GM21367 (cell line): Measurements from ENCODE around the gene RPL10A.
"Not testable (repeated sequence)": the region's sequence is repeated elsewhere in the genome, so short reads cannot be mapped to it uniquely, and the experiment has no call there.

ENCODE experiments used
- ATAC-seq: cut with Tn5 transposase; IDR thresholded peaks from one replicate; pipeline ENCODE4 v1.9.1; 2021; ENCODE audit not compliant: unreplicated experiment

The RPL10A gene

DNA sequence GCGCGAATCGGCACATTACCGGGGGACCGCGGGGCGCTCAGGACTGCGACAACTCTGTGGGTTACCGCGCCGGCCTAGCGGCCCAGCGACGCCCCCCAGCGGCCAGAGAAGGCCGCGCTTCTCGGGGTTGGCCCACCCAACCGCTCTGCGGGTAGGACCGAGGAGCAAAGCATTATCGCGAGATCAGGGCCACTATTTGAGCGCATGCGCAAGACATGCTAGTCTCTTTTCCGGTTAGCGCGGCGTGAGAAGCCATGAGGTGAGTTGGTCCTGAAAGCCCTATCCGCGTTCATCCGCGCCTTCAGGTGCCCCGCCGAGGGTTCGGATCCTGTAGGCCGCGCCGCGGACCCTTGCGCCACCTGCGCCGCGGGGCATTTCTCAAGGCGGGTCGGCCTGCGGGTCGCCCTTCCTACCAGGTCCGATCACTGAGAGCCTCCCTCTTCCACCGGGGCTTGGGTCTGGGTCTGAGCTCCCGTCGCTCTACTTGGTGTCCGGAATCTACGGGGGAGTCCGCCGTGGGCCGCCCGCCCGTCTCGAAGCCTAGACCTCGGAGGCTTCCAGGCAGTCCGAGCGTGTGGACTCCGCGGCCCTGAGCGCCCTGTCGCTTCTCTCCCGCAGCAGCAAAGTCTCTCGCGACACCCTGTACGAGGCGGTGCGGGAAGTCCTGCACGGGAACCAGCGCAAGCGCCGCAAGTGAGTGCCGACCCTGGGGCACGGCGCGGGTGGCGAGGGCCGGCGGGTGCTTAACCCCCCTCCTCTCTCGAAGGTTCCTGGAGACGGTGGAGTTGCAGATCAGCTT is at the start of gene RPL10A:
TSS of gene RPL10A (plus strand) at position 221 of the 799 bp plus-strand sequence. CDS start at position 255, 34 bp downstream.
- peak; percentile 85 for ATAC-seq

DNA sequence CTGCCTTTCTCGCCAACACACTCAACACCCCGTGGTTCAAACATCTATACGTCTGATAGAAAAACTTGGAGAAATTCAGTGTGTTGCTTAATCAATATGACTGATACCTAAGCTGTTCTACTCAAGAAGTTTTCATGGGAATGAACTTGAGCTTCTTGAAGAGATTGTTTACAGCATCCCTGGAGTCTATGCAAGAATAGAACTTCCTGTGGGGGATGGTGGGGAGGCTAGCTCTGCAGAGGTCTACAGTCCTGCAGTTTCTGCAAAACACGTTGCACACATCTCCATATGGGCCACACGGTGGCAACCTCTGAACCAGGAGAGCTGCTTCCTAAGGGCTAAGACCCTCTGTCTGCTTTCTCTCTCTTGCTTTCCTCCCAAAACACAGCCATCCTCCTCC is 48.8 kb upstream of the RPL10A start:
- ATAC-seq, result no peak

DNA sequence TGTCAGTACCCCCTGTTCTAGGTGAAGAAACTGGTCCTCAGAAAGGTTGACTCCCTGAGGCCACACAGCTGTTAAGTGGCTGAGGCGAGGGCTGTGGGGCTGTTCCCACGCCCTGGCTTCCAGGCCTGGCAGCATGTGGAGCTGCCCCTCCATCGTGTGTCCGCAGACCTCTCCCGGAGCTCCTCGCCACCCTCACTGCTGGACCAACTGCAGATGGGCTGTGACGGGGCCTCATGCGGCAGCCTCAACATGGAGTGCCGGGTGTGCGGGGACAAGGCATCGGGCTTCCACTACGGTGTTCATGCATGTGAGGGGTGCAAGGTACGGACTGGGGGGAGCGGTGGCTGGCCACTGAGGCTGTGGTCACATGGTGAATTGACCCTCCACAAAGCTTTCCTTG is 48.2 kb upstream of the RPL10A start:
- ATAC-seq, result no peak

DNA sequence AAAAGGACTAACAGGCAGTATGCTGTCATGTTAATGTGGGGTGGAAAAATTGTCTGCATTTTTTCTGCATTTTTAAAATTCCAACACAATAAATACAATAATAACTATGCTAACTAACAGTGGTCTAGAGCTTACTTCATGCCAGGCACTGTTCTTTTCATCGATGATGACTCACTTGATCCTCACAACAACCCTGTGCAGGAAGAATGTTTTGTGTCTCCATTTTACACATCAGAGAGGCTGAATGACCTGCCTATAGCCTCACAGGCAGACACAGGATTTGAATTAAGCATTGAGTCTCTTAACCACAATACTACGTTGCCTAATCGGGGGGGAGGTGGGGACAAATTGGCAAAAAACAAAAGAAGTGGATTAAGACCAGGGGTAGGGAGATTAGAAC is 42.9 kb upstream of the RPL10A start:
- no peak for ATAC-seq

DNA sequence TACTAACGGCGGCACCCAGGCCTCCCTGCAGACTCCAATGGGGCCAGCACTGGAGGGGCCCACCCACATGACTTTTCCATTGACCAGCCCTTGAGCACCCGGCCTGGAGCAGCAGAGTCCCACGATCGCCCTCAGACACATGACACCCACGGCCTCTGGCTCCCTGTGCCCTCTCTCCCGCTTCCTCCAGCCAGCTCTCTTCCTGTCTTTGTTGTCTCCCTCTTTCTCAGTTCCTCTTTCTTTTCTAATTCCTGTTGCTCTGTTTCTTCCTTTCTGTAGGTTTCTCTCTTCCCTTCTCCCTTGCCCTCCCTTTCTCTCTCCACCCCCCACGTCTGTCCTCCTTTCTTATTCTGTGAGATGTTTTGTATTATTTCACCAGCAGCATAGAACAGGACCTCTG is 42.1 kb upstream of the RPL10A start:
- ATAC-seq, result no peak

DNA sequence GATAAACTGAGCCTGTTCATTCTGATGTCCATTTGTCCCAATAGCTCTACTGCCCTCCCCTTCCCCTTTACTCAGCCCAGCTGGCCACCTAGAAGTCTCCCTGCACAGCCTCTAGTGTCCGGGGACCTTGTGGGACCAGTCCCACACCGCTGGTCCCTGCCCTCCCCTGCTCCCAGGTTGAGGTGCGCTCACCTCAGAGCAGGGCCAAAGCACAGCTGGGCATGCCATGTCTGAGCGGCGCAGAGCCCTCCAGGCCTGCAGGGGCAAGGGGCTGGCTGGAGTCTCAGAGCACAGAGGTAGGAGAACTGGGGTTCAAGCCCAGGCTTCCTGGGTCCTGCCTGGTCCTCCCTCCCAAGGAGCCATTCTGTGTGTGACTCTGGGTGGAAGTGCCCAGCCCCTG is 40.8 kb upstream of the RPL10A start:
- ATAC-seq, result no peak

DNA sequence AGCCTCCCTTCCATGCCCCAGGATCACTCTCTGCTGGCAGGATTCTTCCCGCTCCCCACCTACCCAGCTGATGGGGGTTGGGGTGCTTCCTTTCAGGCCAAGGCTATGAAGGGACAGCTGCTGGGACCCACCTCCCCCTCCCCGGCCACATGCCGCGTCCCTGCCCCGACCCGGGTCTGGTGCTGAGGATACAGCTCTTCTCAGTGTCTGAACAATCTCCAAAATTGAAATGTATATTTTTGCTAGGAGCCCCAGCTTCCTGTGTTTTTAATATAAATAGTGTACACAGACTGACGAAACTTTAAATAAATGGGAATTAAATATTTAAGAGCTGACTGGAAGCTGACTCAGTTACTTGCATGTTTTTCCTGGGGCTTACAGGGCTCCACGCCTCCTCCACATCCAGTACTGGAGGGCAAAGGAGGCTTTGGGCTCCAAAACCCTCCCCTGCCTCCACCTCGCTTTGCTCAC is 40.3 kb upstream of the RPL10A start:
- no peak for ATAC-seq

DNA sequence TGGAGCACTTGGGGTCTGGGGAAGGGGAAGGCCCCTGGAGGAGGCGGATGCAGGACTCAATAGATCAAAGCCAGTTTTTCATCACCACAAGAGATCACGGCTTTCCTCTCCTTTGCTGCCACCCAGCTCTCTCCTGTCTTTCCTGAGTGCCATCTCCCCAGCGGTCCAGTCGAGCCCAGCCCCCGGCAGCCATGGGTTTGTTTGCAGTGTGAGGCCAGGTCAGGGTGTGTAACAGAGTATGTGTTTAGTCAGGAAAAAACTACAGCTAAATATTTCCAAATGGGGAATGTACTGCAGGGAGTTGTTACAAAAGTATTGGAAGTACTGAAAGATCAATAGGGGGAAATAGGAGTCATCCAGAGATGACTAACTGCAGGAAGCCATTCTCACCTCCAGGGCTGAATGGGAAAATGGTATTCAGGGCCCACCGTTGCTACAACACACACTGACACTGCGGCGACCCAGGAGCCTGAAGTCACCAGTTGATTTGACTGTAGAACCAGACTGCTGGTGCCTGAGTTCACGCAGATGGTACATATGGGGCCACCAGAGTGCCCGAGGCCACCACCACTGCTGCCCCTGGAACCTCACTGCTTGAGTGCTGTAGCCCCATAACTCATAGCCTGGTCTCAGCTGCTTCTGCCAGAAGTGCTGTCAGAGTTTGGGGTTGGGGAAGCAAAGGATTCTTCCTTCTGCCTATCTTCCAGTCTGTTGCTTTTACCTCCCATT is 39.6 kb upstream of the RPL10A start:
- no peak for ATAC-seq

DNA sequence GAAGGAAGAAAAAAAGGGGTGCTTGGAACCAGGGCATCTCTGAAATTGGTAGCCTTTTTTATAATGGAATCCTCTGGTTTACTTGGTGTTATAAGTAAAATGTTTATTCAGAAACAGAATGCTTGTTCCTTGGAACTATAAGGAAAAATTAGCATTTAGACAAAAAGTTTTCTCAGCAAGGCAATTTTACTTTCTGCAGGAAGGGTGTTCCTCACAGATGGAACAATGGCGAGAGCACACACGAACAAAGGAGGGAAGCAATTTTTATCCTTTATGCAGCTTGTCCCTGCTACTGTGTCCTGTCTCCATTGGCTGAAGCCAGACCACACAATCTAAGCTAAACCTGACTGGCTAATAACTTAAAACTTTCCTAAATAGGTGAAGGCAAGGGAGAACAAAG is 38.7 kb upstream of the RPL10A start:
- no peak for ATAC-seq

DNA sequence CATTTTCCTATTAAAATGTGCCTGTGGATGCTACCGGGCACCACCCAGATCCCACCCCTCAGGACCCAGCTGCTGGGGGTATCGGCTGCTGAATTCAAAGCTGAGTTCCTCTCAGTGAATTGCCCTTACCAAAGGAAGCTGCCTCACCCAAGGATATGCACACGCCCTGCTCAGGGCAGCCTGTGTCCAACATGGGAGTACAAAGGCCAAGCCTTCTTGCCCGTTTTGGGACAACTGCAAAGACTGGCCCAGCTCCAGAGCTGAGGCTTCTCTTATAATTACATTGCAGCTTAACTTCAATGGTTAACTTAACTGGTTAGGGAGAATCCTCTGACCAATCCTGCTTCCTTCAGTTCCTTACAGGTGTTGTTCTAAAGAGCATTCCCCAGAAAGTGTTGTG is 35.9 kb upstream of the RPL10A start:
- ATAC-seq, result no peak

DNA sequence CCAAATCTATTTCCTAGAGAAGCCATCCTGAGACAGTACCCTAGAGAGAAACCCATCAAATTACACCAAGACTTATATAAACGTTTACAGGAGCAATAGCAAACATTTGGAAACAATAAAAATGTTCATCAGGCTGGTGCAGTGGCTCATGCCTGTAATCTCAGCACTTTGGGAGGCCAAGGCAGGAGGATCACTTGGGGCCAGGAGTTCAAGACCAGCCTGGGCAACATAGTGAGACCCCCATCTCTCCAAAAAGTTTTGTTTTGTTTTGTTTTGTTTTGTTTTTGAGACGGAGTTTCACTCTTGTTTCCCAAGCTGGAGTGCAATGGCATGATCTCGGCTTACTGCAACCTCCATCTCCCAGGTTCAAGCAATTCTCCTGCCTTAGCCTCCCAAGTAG is 35.5 kb upstream of the RPL10A start:
- not testable (repeated sequence) for ATAC-seq

DNA sequence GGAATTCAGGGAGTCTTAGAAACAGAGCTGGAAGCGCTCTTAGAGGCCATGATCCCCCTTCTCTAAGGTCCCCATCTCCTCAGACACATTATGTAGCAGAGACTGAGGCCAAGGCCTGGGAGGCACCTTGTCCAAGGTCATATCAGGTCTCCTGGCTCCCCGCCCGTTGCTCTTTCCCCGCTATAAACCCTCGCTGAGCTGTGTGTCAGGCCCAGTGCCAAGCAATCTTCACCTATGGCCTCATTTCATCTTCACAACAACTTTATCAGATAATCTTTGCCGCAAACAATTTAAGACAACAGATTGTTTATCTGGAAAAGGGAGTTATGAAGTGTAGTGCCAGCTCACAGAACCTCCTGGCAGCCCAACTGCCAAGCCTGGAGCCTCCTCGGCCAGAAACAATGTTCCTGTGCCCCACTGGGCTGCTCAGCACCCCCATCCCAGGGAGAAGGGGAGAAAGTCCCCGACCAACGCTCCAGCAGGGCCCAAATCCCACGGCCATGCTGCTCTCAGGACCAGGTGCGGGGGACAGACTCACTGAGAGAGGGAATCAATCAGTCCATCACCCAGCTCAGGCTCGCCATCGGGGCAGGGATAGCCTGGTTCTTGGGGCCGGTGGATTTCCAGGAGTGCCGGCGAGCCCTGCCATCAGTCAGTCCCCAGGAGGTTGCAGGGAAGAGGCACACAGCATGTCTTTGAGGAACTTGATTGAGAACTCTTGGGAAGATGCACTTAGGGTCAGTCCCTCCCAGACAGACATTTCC is 32.9 kb upstream of the RPL10A start:
- ATAC-seq, result no peak

DNA sequence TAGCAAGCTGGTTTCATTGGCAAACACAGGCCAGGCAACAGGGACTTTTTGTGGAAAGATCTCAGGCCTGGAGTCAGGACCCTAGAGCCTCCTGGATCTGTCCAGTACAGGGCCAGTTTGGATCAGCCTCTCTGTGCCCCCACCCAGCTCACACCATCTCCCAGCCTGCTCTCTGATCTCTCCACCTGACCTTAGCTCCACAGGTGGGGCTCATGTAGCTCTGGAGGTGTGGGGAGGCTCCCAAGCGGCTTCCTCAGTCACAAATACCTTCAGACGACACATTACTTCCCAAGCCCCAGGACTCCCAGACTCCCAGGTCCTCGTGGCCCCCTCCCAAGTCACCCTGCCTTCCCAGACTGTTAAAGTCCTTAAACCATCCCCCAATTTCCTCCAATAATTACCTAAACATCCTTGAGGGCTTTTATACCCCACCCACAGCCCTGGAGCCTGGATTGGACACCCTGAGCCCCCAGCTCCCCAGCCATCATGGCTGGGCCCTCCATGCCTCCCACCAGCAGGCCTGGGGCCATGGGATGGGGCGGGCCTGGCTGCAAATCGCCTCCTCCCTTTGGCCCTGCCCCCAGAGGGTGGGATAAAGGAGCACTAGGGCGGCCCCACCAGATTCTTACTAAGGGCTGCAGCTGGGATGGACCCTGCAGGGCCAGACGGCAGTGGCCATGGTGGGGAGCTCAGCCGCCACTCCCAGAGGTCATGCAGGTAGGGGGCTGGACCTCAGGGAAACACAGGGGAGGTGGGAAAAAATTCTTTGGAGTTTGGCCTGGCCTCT is 31.9 kb upstream of the RPL10A start:
- ATAC-seq, result no peak

DNA sequence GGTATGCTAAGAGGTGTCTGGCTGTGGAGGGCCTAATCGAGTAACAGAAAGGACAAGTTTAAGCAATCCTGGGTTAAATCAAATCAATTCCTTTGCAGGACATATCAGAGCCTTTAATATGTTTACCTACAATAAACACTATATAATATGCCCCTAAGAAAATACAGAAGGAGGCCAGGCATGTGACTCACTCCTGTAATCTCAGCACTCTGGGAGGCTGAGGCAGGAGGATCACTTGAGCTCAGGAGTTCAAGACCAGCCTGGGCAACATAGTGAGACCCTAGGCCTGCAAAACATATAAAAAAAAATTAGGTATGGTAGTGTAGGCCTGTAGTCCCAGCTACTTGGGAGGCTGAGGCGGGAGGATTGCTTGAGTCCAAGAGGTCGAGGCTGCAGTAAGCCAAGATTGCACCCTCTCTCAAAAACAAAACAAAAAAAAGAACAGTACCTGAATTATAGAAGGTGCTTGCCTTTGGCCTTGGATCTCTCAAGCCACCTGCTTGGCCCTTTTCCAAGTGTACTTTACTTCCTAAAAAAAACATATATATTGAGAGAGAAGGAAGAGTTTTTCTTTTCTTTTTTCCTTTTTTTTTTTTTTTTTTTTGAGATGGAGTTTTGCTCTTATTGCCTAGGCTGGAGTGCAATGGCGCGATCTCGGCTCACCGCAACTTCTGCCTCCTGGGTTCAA is 29.7 kb upstream of the RPL10A start:
- ATAC-seq, result not testable (repeated sequence)

DNA sequence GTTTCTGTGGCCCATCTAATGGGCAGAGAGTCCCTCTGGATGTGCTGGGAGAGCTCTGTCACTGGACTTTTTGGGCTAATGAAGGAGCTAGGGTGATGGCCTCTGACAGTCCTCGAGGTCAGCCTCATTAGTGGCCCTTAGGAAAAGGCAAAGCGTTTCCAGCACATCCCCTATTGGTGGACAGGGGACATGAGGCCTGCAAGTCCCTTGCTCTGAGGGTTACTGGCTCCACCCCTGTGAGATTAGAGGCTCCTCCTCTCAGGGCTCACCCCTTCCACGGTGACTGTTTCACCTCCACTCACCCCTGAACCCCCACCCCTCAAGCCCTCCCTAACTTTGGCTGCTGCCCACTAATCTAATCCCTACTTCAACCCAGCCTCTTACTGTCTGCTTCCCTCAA is 28.9 kb upstream of the RPL10A start:
- ATAC-seq, result no peak

DNA sequence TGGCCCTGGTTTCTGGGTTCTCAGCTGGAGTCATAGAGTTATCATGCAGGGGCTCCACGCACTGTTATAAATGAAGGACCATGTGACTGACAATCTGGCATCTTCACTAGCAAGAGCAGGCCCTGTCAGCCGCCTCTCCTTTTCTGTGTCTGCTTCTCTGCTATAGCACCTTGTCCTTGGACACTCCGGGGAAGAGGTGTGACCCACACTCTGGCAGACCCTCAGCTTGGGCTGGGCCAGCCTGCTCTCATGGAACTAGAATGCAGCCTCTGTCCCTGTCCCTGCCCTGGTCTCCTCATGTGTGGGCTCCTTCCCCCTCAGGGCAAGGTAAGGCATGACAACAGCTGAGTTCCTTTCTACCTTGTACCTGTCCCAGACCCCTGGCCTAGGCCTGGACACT is 27.0 kb upstream of the RPL10A start:
- ATAC-seq, result no peak

DNA sequence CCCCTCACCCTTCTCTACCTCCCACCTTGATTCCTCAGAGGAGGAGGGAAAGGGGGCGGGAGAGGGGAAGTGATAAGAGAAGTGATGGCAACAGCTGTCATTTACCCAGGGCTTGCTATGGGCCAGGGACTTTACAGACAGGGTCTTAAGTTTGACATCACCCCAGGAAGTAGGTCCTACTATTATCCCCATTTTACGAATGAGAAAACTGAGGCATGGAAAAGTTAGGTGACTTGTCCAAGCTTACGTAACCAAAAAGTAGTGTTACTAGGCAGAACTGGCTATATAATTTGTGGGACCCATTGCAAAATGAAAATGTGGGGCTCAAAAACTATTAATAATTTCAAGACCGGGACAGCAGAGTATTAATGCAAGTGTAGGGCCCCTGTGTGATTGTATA is 26.6 kb upstream of the RPL10A start:
- no peak for ATAC-seq

DNA sequence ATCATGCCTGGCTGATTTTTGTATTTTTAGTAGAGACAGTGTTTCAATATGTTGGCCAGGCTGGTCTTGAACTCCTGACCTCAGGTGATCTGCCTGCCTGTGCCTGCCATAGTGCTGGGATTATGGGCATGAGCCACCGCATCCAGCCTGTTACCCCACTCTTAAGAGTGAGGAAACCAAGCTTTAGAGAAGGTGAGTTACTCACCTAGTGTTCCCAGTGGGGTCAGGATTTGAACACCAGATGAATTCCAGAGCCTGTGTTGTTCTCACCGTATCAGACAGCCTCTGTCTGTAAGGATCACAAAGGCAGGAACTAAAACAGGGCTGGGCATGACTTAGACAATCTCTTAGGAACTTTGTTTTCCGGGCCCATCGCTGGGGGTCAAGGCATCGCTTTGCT is 25.5 kb upstream of the RPL10A start:
- ATAC-seq, result no peak

DNA sequence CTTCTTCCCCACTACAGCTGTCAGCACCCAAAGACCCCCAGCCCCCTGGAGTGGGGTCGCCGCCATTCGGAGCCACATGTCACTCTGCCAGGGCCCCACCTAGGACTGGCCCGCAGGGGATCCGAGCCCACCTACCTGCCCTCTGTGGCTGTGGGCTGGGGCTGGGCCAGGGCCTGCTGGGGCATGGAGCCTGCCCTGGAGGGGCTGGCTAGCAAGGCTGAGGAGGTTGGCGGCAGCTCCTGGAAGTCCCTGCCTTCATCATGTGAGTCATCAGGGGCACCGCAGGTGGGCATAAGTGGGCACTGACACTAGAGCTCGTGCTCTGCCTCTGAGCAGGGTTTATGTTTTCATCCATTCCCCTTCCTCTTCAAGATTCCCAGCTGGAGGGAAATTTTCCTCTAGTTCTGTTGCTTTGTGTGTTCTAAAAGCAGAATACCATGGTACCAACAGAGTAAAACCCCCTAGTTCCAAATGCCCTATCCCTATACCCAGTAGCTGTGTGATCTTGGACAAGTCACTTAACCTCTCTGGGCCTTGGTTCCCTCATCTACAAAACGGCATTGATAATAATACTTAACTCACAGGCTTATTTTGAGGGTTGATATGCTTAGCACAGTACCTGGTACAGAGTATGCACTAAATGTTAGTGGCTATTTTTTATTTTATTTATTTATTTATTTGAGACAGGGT is 24.7 kb upstream of the RPL10A start:
- ATAC-seq, result no peak

DNA sequence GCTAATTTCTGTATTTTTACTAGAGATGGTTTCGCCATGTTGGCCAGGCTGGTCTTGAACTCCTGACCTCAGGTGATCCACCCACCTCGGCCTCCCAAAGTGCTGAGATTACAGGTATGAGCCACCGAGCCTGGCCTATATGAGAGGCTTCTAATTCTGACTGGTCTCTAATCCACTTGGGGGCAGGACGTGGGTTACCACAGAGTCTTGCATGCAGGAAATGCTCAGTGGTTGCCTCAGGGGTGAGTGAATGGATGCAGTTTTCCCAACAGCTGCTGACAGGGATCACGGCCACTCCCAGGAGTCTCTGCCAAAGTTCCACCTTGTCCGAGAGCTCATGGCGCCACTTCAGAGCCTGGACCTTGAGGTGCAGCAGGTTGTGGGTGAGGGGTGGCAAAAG is 22.5 kb upstream of the RPL10A start:
- no peak for ATAC-seq
